Measurements from ENCODE around the gene SAGE1.

Gene SAGE1

GRCh38 chrX:135923353-135923752, 29.8 kb downstream of the SAGE1 start:
- Histone ChIP-seq H4K20me1 (no peaks in the 10 kb centered on the region; the same call in 1 of the 2 replicates), H3K4me3 (no peak overlapping the region), H3K4me1 (no peaks in the 10 kb centered on the region), H3K27ac (no peak overlapping the region), H3K9ac (no peak overlapping the region), H3K27me3 (peaks cover 74% of the 10 kb centered on the region), H3K4me2 (no peak overlapping the region), H3K9me3 (no peaks in the 10 kb centered on the region), H3K36me3 (no peaks in the 10 kb centered on the region)
- no peak for TF ChIP-seq Cebpa-rat (IDR thresholded peaks at IDR 0.05)

GRCh38 chrX:135927897-135928296, 34.4 kb downstream of the SAGE1 start:
- Histone ChIP-seq H3K9ac (no peak overlapping the region), H3K4me2 (no peak overlapping the region), H3K4me1 (no peaks in the 10 kb centered on the region), H3K9me3 (no peaks in the 10 kb centered on the region), H3K36me3 (no peaks in the 10 kb centered on the region), H3K27me3 (peaks cover 82% of the 10 kb centered on the region), H3K27ac (no peak overlapping the region), H3K4me3 (no peak overlapping the region), H4K20me1 (peaks cover 16% of the 10 kb centered on the region; the same call in 1 of the 2 replicates)
- no peak for TF ChIP-seq Cebpa-rat (IDR thresholded peaks at IDR 0.05)

GRCh38 chrX:135931644-135932487, 38.4 kb downstream of the SAGE1 start:
- Histone ChIP-seq H3K4me2 (no peak overlapping the region), H3K9ac (no peak overlapping the region), H3K27ac (no peak overlapping the region), H4K20me1 (peaks cover 16% of the 10 kb centered on the region; the same call in 1 of the 2 replicates), H3K36me3 (no peaks in the 10 kb centered on the region), H3K9me3 (no peaks in the 10 kb centered on the region), H3K27me3 (peaks cover 84% of the 10 kb centered on the region), H3K4me1 (no peaks in the 10 kb centered on the region), H3K4me3 (no peak overlapping the region)
- no peak for TF ChIP-seq Cebpa-rat (IDR thresholded peaks at IDR 0.05)

- Histone ChIP-seq H3K9ac (no peak overlapping the region), H3K4me3 (no peak overlapping the region), H3K9me3 (no peaks in the 10 kb centered on the region), H3K4me1 (no peaks in the 10 kb centered on the region), H4K20me1 (no peaks in the 10 kb centered on the region), H3K36me3 (no peaks in the 10 kb centered on the region), H3K27ac (no peak overlapping the region), H3K4me2 (no peak overlapping the region), H3K27me3 (peaks cover 50% of the 10 kb centered on the region)
- no peak for TF ChIP-seq Cebpa-rat (IDR thresholded peaks at IDR 0.05)
Observed at GRCh38 chrX:135944486-135944885, 51.0 kb downstream of the SAGE1 start.

GRCh38 chrX:135951291-135951690, 57.8 kb downstream of the SAGE1 start:
- Histone ChIP-seq H3K4me1 (no peaks in the 10 kb centered on the region), H3K4me3 (no peak overlapping the region), H3K9me3 (no peaks in the 10 kb centered on the region), H3K9ac (no peak overlapping the region), H3K27me3 (peaks cover 51% of the 10 kb centered on the region), H3K4me2 (no peak overlapping the region), H3K27ac (no peak overlapping the region), H4K20me1 (no peaks in the 10 kb centered on the region), H3K36me3 (no peaks in the 10 kb centered on the region)
- TF ChIP-seq Cebpa-rat (IDR thresholded peaks at IDR 0.05): no peak

All from BLaER1 (cell line).